ENCODE data around the gene KIF26A.

DNA sequence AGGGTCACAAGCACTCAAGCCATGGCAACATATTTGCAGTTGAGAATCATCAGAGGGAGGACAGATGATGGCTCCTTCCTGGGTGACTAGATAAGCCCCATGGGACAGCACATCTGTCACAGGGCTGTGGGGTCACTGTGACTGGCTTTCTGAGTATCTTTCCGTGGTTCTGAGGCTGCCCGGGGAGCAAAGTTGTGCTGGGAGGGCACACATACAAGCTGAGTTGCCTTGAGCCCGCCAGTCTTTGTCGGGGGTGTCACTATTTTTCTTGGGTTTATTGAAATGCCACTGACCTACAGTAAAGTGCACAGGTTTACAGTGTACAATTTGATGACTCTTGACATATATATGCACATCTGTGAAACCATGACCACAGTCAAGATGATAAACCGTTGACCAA lies 17.2 kb upstream of the KIF26A start:
- TF ChIP-seq, protein P1, sequence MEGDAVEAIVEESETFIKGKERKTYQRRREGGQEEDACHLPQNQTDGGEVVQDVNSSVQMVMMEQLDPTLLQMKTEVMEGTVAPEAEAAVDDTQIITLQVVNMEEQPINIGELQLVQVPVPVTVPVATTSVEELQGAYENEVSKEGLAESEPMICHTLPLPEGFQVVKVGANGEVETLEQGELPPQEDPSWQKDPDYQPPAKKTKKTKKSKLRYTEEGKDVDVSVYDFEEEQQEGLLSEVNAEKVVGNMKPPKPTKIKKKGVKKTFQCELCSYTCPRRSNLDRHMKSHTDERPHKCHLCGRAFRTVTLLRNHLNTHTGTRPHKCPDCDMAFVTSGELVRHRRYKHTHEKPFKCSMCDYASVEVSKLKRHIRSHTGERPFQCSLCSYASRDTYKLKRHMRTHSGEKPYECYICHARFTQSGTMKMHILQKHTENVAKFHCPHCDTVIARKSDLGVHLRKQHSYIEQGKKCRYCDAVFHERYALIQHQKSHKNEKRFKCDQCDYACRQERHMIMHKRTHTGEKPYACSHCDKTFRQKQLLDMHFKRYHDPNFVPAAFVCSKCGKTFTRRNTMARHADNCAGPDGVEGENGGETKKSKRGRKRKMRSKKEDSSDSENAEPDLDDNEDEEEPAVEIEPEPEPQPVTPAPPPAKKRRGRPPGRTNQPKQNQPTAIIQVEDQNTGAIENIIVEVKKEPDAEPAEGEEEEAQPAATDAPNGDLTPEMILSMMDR (IDR thresholded peaks at IDR 0.05) = no peak
- no peak for TF ChIP-seq POLR2A (IDR thresholded peaks at IDR 0.05)
